ENCODE results near the gene WDR1. TPM values are rescaled to one million over a fixed set of nuclear protein-coding genes. Genes with fewer than 3 reads are reported as not detected.

Gene WDR1
- polyA plus RNA-seq, 3 donors = 206 to 251 (median 243) TPM

GRCh38 chr4:10139518-10139917 is 22.9 kb upstream of the WDR1 start:
- no peak for DNase-seq
- peaks cover 0 to 2% (median 0%) of the 10 kb centered on the region in 7 donors for H3K9me3 Mint-ChIP-seq
- 100% methylated on average over 2 of the region's 2 CpGs for WGBS (ENCODE audit: insufficient coverage)
- Histone ChIP-seq H3K27me3 (ENCODE audit: control insufficient read depth in 2 of 2, insufficient read depth in 2 of 2, low read length in 2 of 2) (no peaks in the 10 kb centered on the region), H3K79me2 (ENCODE audit: insufficient read depth, low read length) (no peaks in the 10 kb centered on the region), H3K9me3 (replicated peaks in 1 of 2; ENCODE audit: control insufficient read depth in 1 of 2, insufficient read depth in 1 of 2, low read length in 2 of 2) (no peaks in the 10 kb centered on the region), H3K36me3 (replicated peaks in 1 of 2; ENCODE audit: control insufficient read depth in 1 of 2, insufficient read depth in 2 of 2, low read length in 2 of 2) (no peaks in the 10 kb centered on the region), H3K9ac (ENCODE audit: insufficient read depth, low read length, poor library complexity, severe bottlenecking) (no peak overlapping the region), H3K4me2 (replicated peaks; ENCODE audit: extremely low read depth, low read length, poor library complexity, severe bottlenecking) (no peak overlapping the region), H2AFZ (ENCODE audit: insufficient read depth, low read depth, low read length, poor library complexity, severe bottlenecking) (no peak overlapping the region), H4K20me1 (ENCODE audit: insufficient read depth, low read length) (no peaks in the 10 kb centered on the region), H3K4me3 (replicated peaks in 1 of 3; ENCODE audit: low read depth in 2 of 3, low read length in 3 of 3) (no peak overlapping the region), H3K27ac (ENCODE audit: low read depth in 1 of 2, low read length in 2 of 2) (no peak overlapping the region), H3K4me1 (ENCODE audit: control insufficient read depth in 1 of 2, insufficient read depth in 2 of 2, low read length in 2 of 2) (no peaks in the 10 kb centered on the region)
- H3K27ac Mint-ChIP-seq = no peak overlapping the region
- TF ChIP-seq, protein P1, sequence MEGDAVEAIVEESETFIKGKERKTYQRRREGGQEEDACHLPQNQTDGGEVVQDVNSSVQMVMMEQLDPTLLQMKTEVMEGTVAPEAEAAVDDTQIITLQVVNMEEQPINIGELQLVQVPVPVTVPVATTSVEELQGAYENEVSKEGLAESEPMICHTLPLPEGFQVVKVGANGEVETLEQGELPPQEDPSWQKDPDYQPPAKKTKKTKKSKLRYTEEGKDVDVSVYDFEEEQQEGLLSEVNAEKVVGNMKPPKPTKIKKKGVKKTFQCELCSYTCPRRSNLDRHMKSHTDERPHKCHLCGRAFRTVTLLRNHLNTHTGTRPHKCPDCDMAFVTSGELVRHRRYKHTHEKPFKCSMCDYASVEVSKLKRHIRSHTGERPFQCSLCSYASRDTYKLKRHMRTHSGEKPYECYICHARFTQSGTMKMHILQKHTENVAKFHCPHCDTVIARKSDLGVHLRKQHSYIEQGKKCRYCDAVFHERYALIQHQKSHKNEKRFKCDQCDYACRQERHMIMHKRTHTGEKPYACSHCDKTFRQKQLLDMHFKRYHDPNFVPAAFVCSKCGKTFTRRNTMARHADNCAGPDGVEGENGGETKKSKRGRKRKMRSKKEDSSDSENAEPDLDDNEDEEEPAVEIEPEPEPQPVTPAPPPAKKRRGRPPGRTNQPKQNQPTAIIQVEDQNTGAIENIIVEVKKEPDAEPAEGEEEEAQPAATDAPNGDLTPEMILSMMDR (IDR thresholded peaks at IDR 0.05) = no peak
- H3K4me3 Mint-ChIP-seq = no peak overlapping the region
- H3K4me1 Mint-ChIP-seq = peaks cover 1% of the 10 kb centered on the region
- intact Hi-C loops (cut with micrococcal nuclease) = no loop called here
- H3K27me3 Mint-ChIP-seq (ENCODE audit: low read depth in 3 of 3) = peaks cover 0 to 2% (median 0%) of the 10 kb centered on the region in 3 donors
- H3K36me3 Mint-ChIP-seq = no peaks in the 10 kb centered on the region

DNA sequence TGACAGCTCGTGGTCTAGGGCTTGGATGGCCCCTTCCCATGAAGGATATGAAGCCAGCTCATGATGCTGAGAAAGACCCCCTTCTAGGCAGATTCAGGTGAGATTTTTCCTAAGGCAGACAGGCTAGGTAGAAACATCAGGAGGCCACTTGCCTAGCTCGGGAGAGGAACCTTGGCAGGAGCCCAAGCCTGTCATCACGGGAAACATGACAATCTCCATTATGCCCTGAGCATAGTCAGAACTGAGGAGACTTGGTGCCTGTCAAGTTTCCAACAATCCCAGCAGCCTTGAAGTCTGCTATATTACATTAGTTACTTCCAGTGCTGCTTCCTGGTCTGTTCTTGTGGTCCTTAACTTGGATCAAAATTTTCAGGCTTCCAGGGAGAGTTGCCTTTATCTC is 18.7 kb upstream of the WDR1 start:
- H3K27ac ChIP-seq (ENCODE audit: low read depth in 1 of 2, low read length in 2 of 2) = no peak overlapping the region
- no peaks in the 10 kb centered on the region for H3K9me3 ChIP-seq (replicated peaks in 1 of 2; ENCODE audit: control insufficient read depth in 1 of 2, insufficient read depth in 1 of 2, low read length in 2 of 2)
- WGBS (ENCODE audit: insufficient coverage) = 72% methylated on average over 3 of the region's 3 CpGs
- no peaks in the 10 kb centered on the region for H3K36me3 ChIP-seq (replicated peaks in 1 of 2; ENCODE audit: control insufficient read depth in 1 of 2, insufficient read depth in 2 of 2, low read length in 2 of 2)
- H3K4me1 ChIP-seq (ENCODE audit: control insufficient read depth in 1 of 2, insufficient read depth in 2 of 2, low read length in 2 of 2) = no peaks in the 10 kb centered on the region
- H3K36me3 Mint-ChIP-seq = no peaks in the 10 kb centered on the region
- H3K9ac ChIP-seq (ENCODE audit: insufficient read depth, low read length, poor library complexity, severe bottlenecking) = no peak overlapping the region
- TF ChIP-seq, protein P1 (IDR thresholded peaks at IDR 0.05) = no peak
- no peak overlapping the region for H3K4me3 Mint-ChIP-seq
- intact Hi-C loops (cut with micrococcal nuclease) = no loop called here
- no peak overlapping the region for H3K27ac Mint-ChIP-seq
- no peaks in the 10 kb centered on the region for H3K79me2 ChIP-seq (ENCODE audit: insufficient read depth, low read length)
- H3K4me2 ChIP-seq (replicated peaks; ENCODE audit: extremely low read depth, low read length, poor library complexity, severe bottlenecking) = no peak overlapping the region
- no peak for DNase-seq
- peaks cover 1% of the 10 kb centered on the region for H3K4me1 Mint-ChIP-seq
- H3K27me3 Mint-ChIP-seq (ENCODE audit: low read depth in 3 of 3) = peaks cover 0 to 2% (median 1%) of the 10 kb centered on the region in 3 donors
- H3K4me3 ChIP-seq (replicated peaks in 1 of 3; ENCODE audit: low read depth in 2 of 3, low read length in 3 of 3) = no peak overlapping the region
- no peaks in the 10 kb centered on the region for H4K20me1 ChIP-seq (ENCODE audit: insufficient read depth, low read length)
- no peaks in the 10 kb centered on the region for H3K27me3 ChIP-seq (ENCODE audit: control insufficient read depth in 2 of 2, insufficient read depth in 2 of 2, low read length in 2 of 2)
- no peak overlapping the region for H2AFZ ChIP-seq (ENCODE audit: insufficient read depth, low read depth, low read length, poor library complexity, severe bottlenecking)
- peaks cover 0 to 2% (median 0%) of the 10 kb centered on the region in 7 donors for H3K9me3 Mint-ChIP-seq

All from CD14-positive monocyte (primary cell).